HG02759 (cell line): ENCODE results near the gene TMC7.

Source experiments
- ATAC-seq: cut with Tn5 transposase; IDR thresholded peaks from one replicate; pipeline ENCODE4 v1.9.1; 2021; ENCODE audit warnings: mild to moderate bottlenecking, moderate library complexity; ENCODE audit not compliant: unreplicated experiment

TMC7 gene

DNA sequence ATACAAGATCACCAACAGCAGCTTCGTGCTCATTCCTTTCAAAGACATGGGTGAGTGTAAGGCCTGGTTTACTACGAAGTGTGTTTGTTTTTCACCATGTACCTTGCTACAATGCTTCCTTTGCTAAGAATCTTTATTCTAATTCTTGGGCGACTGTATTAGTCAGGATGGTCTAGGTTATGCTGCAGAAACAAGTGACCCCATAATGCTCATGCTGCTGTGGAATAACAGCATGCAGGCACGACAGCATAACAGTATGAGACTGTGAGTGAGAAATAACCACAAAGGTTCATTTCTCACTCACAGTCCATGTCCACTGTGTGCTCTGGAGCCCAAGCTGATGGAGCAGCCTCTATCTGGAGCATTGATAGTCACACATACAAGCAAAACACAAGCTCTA, 38.0 kb downstream of the TMC7 start:
- no peak for ATAC-seq

- no peak for ATAC-seq
These were observed 43.7 kb downstream of the TMC7 start for GRCh38 chr16:19027416-19027815.

- no peak for ATAC-seq
These were observed 46.2 kb downstream of the TMC7 start for GRCh38 chr16:19029980-19030379.

- no peak for ATAC-seq
These were observed 48.0 kb downstream of the TMC7 start for GRCh38 chr16:19031738-19032137.

- no peak for ATAC-seq
These were observed 50.0 kb downstream of the TMC7 start for GRCh38 chr16:19033761-19034160.

- ATAC-seq, result no peak
These were observed 56.7 kb downstream of the TMC7 start for GRCh38 chr16:19040400-19040799.

- ATAC-seq, result no peak
These were observed 61.0 kb downstream of the TMC7 start for GRCh38 chr16:19044769-19045168.

- ATAC-seq, result no peak
These were observed 62.3 kb downstream of the TMC7 start for GRCh38 chr16:19046062-19046461.

DNA sequence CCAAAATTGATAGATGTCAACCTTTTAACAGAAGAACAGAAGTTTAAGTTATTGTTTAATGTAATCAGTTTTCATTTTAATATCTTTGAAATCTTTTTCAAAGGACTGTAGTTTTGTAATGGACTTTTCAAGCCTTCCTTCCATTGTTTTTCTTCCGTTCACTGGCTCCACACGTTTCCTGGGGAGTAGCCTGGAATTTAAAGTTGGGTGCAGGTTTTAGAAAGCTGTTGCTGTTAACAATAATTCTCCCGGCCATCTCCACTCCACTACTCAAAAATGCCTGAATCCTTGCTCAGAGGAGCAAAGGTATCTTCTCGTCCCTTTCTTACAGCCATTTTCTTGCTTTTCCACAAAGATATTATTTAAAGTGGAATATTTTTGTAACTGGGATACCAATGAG, 79.0 kb downstream of the TMC7 start:
- no peak for ATAC-seq

GRCh38 chr16:19066988-19067348, 83.2 kb downstream of the TMC7 start:
- ATAC-seq, result no peak

GRCh38 chr16:19067349-19068236, 83.9 kb downstream of the TMC7 start, which contains the start of gene COQ7:
Gene COQ7 (plus strand): TSS chr16:19067614. CDS start chr16:19067665, 51 bp downstream.
- peak; percentile 90 for ATAC-seq

DNA sequence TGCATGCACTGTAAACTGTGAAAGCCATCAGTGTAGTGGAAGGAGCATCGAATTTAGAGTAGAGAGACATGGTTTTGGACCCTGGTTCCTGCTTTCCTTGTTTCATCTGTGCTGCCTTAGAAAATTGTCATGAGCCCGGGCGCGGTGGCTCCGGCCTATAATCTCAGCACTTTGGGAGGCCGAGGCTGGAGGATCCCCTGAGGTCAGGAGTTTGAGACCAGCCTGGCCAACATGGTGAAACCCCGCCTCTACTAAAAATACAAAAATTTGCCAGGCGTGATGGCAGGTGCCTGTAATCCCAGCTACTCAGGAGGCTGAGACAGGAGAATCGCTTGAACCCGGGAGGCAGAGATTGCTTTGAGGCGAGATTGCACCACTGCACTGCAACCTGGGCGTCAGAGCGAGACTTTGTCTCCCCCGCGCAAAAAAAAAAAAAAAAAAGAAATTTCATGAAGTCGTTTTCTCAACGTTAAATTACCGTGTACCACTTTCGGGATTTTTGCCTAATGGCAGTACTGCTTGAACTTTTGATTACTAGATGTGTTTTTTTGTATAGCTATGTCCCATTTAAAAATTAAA, 84.6 kb downstream of the TMC7 start:
- ATAC-seq, result no peak

GRCh38 chr16:19071811-19072777, 88.4 kb downstream of the TMC7 start:
- ATAC-seq, result no peak

DNA sequence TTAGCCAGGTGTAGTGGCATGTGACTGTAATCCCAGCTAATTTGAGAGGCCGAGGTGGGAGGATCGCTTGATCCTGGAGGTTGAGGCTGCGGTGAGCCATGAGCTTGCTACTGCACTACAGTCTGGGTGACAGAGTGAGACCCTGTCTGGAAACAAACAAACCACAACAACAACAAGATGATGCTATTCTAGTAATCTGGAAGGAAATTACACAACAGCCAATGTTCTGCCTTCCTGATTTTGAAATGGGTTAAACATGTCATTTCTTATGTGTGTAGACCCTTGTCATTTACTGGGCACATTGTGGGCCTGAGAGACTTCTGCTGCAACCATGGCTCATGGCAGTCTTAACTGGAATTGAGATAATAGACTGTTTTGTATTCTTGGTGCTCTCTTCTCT, 89.6 kb downstream of the TMC7 start:
- no peak for ATAC-seq

GRCh38 chr16:19073863-19074262, 90.1 kb downstream of the TMC7 start:
- no peak for ATAC-seq

GRCh38 chr16:19075511-19075910, 91.8 kb downstream of the TMC7 start:
- ATAC-seq, result no peak

DNA sequence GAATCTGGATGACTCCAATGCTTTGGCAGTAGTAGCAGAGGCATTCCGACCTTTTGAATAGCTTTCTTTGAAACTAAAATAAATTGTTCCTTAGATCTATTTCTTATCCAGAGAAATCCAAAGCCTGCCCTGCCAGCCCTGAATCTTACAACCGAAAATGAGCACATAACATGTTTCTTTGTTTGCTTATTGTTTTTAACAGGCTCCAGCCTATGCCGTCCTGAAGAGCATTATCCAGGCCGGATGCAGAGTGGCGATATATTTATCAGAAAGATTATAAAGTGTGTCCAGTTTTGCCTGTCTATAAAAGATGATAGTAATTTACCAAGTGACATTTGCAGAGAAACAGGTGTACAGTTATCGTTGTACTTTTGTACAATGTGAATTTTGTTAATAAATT, 94.1 kb downstream of the TMC7 start:
- no peak for ATAC-seq

DNA sequence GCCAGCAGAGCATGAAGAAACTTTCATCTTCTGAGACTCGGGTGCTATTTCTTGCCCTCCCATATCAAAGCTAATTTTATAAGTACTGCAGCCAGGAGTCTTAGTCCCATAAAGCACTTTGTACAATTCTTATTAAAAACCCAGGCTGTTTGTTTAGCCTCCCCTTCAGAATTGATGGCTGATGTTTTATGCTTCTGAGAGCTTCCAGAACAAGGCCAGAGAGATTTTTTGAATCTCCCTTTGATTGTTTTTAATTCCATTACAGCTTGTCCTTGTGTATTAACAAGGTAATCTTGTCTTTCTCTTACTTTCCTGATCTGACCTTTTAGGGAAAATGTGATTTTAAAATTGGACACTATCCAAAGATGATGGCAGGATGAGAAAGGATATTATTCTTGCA, 99.9 kb downstream of the TMC7 start:
- ATAC-seq, result no peak

- no peak for ATAC-seq
These were observed 100.4 kb downstream of the TMC7 start for GRCh38 chr16:19084139-19084538.

- no peak for ATAC-seq
These were observed 101.1 kb downstream of the TMC7 start for GRCh38 chr16:19084879-19085278.

- ATAC-seq, result no peak
These were observed 102.0 kb downstream of the TMC7 start for GRCh38 chr16:19085679-19086200.
